VCaP (cell line): ENCODE data around the gene FN3KRP.
A peak's percentile ranks its signal among the peaks of the same experiment; 100 is the strongest.

Experiments used
- H3K27ac ChIP-seq: fragments of 450-650 bp; 2 replicates; pipeline ENCODE4 v1.5.1; 2017
- CTCF ChIP-seq: fragments of 450-650 bp; conservative IDR thresholded peaks from 2 replicates; pipeline ENCODE4 v1.5.1; 2017; ENCODE audit warnings: mild to moderate bottlenecking, moderate library complexity

Gene FN3KRP

GRCh38 chr17:82743344-82744219 is 27.1 kb downstream of the FN3KRP start:
- H3K27ac ChIP-seq, result no peak overlapping the region
- TF ChIP-seq CTCF, result no peak

- H3K27ac ChIP-seq, result peak overlapping the region; percentile 51; the same call in 1 of the 2 replicates
Observed at GRCh38 chr17:82744736-82745135, 28.2 kb downstream of the FN3KRP start.

GRCh38 chr17:82745524-82745923 is 29.0 kb downstream of the FN3KRP start:
- no peak for TF ChIP-seq CTCF
- H3K27ac ChIP-seq, result peak overlapping the region; percentile 51

- H3K27ac ChIP-seq, result no peak overlapping the region
- TF ChIP-seq CTCF, result no peak
Observed at GRCh38 chr17:82748756-82749155, 32.2 kb downstream of the FN3KRP start.

- H3K27ac ChIP-seq, result no peak overlapping the region
- no peak for TF ChIP-seq CTCF
Observed at GRCh38 chr17:82750241-82750908, 33.9 kb downstream of the FN3KRP start.

GRCh38 chr17:82751171-82751570 is 34.7 kb downstream of the FN3KRP start:
- peak overlapping the region; percentile 83; the same call in 1 of the 2 replicates for H3K27ac ChIP-seq
- no peak for TF ChIP-seq CTCF

- TF ChIP-seq CTCF, result no peak
- peak within 1 kb of the TSS; percentile 83 for H3K27ac ChIP-seq
Observed at GRCh38 chr17:82751571-82752370, 35.3 kb downstream of the FN3KRP start, which contains the start of gene TBCD. TBCD (plus strand) TSS chr17:82752065; CDS start chr17:82752194, 129 bp downstream.
